Measurements from ENCODE around the gene DHRS2.

DNA sequence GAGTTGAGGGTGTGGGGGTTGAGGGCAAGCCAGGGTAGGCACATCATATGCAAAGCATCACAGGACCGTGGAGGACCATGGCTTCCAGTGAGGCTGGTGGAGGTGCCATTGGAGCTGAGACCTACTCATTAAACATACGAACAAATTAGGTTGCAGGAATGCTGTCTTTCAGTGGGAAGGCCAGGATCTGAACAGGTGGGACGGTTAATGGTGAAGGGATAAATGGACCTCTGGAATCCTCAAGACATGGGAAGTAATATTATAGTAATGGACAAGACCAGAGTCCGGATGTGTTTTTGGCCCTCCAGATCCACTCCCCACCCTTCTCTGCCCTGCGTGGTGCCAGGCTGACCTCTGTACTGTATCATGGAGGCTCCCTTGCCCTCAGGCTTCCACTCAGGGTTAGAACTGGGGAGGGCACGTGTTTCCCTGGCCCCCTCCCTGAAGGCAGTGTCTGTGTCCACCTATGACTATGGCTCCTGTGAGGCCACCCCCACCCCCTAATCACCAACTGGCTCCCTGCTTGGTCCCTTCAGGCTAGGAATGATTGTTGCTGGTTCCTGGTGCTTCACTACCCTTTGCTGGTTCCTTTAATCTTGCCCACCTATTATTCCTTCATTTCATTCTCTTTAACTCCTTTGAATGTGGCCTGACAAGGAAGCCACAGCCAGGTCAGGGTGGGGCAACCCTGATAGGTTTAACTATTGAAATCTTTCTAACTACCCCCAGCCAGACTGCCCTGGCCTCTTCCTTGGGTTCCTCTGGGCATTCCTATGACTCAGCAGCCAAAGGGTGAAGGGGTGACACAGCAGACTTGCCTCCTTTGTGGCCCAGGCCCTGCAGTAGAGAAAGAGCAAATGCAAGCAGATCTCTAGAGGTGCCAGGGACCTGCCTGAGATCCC lies 10.7 kb downstream of the DHRS2 start:
- TF ChIP-seq, protein P1, sequence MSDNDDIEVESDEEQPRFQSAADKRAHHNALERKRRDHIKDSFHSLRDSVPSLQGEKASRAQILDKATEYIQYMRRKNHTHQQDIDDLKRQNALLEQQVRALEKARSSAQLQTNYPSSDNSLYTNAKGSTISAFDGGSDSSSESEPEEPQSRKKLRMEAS (IDR thresholded peaks at IDR 0.05): no peak
- TF ChIP-seq CTCF (IDR thresholded peaks at IDR 0.05) (no peak), POLR2A (IDR thresholded peaks at IDR 0.05; ENCODE audit: low read length) (no peak), BCL3 (IDR thresholded peaks at IDR 0.05) (no peak), ELK1 (IDR thresholded peaks at IDR 0.05; ENCODE audit: low read depth, low read length) (no peak), GATA3 (IDR thresholded peaks at IDR 0.05; ENCODE audit: borderline replicate concordance) (no peak), EP300 (IDR thresholded peaks at IDR 0.05) (no peak), RCOR1 (IDR thresholded peaks at IDR 0.05; ENCODE audit: low read depth, low read length) (no peak)
- TF ChIP-seq, protein P2, sequence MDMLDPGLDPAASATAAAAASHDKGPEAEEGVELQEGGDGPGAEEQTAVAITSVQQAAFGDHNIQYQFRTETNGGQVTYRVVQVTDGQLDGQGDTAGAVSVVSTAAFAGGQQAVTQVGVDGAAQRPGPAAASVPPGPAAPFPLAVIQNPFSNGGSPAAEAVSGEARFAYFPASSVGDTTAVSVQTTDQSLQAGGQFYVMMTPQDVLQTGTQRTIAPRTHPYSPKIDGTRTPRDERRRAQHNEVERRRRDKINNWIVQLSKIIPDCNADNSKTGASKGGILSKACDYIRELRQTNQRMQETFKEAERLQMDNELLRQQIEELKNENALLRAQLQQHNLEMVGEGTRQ (IDR thresholded peaks at IDR 0.05): no peak
- TF ChIP-seq, protein P3, sequence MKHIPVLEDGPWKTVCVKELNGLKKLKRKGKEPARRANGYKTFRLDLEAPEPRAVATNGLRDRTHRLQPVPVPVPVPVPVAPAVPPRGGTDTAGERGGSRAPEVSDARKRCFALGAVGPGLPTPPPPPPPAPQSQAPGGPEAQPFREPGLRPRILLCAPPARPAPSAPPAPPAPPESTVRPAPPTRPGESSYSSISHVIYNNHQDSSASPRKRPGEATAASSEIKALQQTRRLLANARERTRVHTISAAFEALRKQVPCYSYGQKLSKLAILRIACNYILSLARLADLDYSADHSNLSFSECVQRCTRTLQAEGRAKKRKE (CRISPR knock-in tag; IDR thresholded peaks at IDR 0.05; ENCODE audit: low read depth): no peak
